GM10266 (cell line): Measurements from ENCODE around the gene INSRR.

Experiments used
- DNase-seq: peaks from one replicate; pipeline ENCODE4 v3.0.0; 2012; ENCODE audit errors: extremely low spot score
- TF ChIP-seq, protein P1 (sequence below): IDR thresholded peaks from 2 replicates; pipeline ENCODE4 v1.5.1; 2012; ENCODE audit warnings: mild to moderate bottlenecking, low read depth; ENCODE audit not compliant: control insufficient read depth, insufficient read depth; ENCODE audit errors: missing control alignments

The INSRR gene

GRCh38 chr1:156858959-156859522 is at the start of gene INSRR:
Gene INSRR (minus strand): TSS chr1:156859117. CDS start chr1:156858621, 496 bp downstream.
- TF ChIP-seq, protein P1, sequence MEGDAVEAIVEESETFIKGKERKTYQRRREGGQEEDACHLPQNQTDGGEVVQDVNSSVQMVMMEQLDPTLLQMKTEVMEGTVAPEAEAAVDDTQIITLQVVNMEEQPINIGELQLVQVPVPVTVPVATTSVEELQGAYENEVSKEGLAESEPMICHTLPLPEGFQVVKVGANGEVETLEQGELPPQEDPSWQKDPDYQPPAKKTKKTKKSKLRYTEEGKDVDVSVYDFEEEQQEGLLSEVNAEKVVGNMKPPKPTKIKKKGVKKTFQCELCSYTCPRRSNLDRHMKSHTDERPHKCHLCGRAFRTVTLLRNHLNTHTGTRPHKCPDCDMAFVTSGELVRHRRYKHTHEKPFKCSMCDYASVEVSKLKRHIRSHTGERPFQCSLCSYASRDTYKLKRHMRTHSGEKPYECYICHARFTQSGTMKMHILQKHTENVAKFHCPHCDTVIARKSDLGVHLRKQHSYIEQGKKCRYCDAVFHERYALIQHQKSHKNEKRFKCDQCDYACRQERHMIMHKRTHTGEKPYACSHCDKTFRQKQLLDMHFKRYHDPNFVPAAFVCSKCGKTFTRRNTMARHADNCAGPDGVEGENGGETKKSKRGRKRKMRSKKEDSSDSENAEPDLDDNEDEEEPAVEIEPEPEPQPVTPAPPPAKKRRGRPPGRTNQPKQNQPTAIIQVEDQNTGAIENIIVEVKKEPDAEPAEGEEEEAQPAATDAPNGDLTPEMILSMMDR: no peak
- DNase-seq: no peak

- DNase-seq: no peak
- TF ChIP-seq, protein P1: no peak
Measured at GRCh38 chr1:156908541-156908940, 49.6 kb upstream of the INSRR start.

GRCh38 chr1:156906206-156906906 is 47.4 kb upstream of the INSRR start:
- TF ChIP-seq, protein P1: no peak

DNA sequence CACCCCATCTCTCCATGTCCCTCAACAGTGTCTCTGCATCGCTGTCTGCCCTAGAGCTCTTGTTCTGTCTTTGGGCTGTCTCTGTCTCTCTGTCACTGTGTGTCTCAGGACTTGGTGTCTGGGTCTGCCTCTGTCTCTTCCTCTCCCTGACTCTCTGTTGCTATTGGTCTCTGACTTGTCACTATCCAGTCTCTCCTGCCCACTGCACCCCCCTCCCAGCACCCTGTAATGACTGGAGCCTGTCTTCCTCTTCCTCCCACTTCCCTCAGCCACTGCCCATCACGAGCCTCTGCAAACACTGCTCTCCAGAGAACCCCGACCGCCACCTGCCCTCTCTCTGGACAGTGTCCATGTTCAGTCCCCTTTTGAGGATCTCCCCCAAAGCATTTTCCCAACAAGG is 46.7 kb upstream of the INSRR start:
- TF ChIP-seq, protein P1: no peak
- no peak for DNase-seq

More at GRCh38 chr1:156906206-156906906, 47.4 kb upstream of the INSRR start:
- DNase-seq: no peak

DNA sequence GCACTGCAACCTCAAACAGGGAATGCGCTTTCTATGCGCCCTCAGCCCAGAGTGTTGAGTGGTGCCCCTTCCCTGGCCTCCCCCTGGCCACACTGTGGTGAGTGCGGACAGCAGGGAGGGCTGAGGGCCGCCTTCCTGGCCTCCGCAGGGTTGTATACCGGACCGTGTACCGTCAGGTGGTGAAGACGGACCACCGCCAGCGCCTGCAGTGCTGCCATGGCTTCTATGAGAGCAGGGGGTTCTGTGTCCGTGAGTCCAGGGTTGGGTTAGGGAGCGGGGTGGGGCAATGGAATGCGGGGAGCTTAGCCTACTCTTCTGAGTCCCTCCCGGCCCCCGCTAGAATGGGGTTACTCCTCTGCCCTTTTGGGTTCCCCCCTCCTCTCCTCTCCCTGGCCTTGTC is 46.3 kb upstream of the INSRR start:
- TF ChIP-seq, protein P1: no peak
- DNase-seq: no peak

GRCh38 chr1:156904187-156904959 is 45.5 kb upstream of the INSRR start:
- TF ChIP-seq, protein P1: no peak

More at GRCh38 chr1:156904187-156904959, 45.5 kb upstream of the INSRR start:
- DNase-seq: no peak
